GM19240 (cell line): ENCODE measurements around the gene RNU11.
"Not testable (repeated sequence)": the region's sequence is repeated elsewhere in the genome, so short reads cannot be mapped to it uniquely, and the experiment has no call there.

ENCODE experiments used
- DNase-seq: peaks from one replicate; pipeline ENCODE4 v3.0.0; 2011; ENCODE audit warnings: low spot score; ENCODE audit not compliant: insufficient read length

RNU11 gene

GRCh38 chr1:28648474-28649198 is at the start of gene RNU11:
Gene RNU11, plus strand, starts transcription at chr1:28648600.
- peak; percentile 39 for DNase-seq

GRCh38 chr1:28601696-28602095 is 46.7 kb upstream of the RNU11 start:
- DNase-seq, result no peak

GRCh38 chr1:28602536-28603439 is 45.6 kb upstream of the RNU11 start:
- no peak for DNase-seq

- no peak for DNase-seq
These were observed 44.0 kb upstream of the RNU11 start for GRCh38 chr1:28604411-28604810.

- no peak for DNase-seq
These were observed 43.4 kb upstream of the RNU11 start for GRCh38 chr1:28604962-28605361.

GRCh38 chr1:28606771-28607170 is 41.6 kb upstream of the RNU11 start:
- no peak for DNase-seq

GRCh38 chr1:28613175-28613574 is 35.2 kb upstream of the RNU11 start:
- DNase-seq, result no peak

GRCh38 chr1:28631713-28632112 is 16.7 kb upstream of the RNU11 start:
- no peak for DNase-seq

- no peak for DNase-seq
These were observed 15.8 kb upstream of the RNU11 start for GRCh38 chr1:28632560-28632959.

GRCh38 chr1:28640766-28641165 is 7.6 kb upstream of the RNU11 start:
- no peak for DNase-seq

- no peak for DNase-seq
These were observed 6.1 kb upstream of the RNU11 start for GRCh38 chr1:28642056-28642846.

- DNase-seq, result peak; percentile 67
These were observed 5.4 kb upstream of the RNU11 start, which contains the start of gene TAF12 for GRCh38 chr1:28642847-28643635. Gene TAF12, minus strand, starts transcription at chr1:28643067. Its CDS starts 20,986 bp downstream, at chr1:28622081.

GRCh38 chr1:28644494-28644893 is 3.9 kb upstream of the RNU11 start:
- DNase-seq, result no peak

- DNase-seq, result not testable (repeated sequence)
These were observed 3.0 kb upstream of the RNU11 start for GRCh38 chr1:28645406-28645805.

- no peak for DNase-seq
These were observed 2.4 kb upstream of the RNU11 start for GRCh38 chr1:28646040-28646439.

GRCh38 chr1:28648008-28648473 is 359 bp upstream of the RNU11 start:
- peak; percentile 33 for DNase-seq

GRCh38 chr1:28653063-28653462 is 4.7 kb downstream of the RNU11 start:
- not testable (repeated sequence) for DNase-seq

- DNase-seq, result not testable (repeated sequence)
These were observed 5.5 kb downstream of the RNU11 start for GRCh38 chr1:28653870-28654269.

GRCh38 chr1:28655448-28656311 is 7.3 kb downstream of the RNU11 start:
- DNase-seq, result not testable (repeated sequence)

- no peak for DNase-seq
These were observed 7.9 kb downstream of the RNU11 start for GRCh38 chr1:28656335-28656734.
